ENCODE data around the gene ADAMTS1.

The ADAMTS1 gene

GRCh38 chr21:26794597-26795411 is 50.4 kb downstream of the ADAMTS1 start:
- peak in 1 of 2 donors; percentile 63 for DNase-seq (ENCODE audit: low read depth in 2 of 2)
- TF ChIP-seq CTCF (IDR thresholded peaks at IDR 0.05; ENCODE audit: low read depth, low read length): no peak
- no peak overlapping the region for H3K4me3 ChIP-seq (replicated peaks in 1 of 2; ENCODE audit: low read depth in 2 of 2, low read length in 2 of 2)

GRCh38 chr21:26790296-26790695 is 54.9 kb downstream of the ADAMTS1 start:
- H3K4me3 ChIP-seq (replicated peaks in 1 of 2; ENCODE audit: low read depth in 2 of 2, low read length in 2 of 2): no peak overlapping the region
- DNase-seq (ENCODE audit: low read depth in 2 of 2): no peak
- no peak for TF ChIP-seq CTCF (IDR thresholded peaks at IDR 0.05; ENCODE audit: low read depth, low read length)

GRCh38 chr21:26788790-26789189 is 56.4 kb downstream of the ADAMTS1 start:
- H3K4me3 ChIP-seq (replicated peaks in 1 of 2; ENCODE audit: low read depth in 2 of 2, low read length in 2 of 2): no peak overlapping the region
- DNase-seq (ENCODE audit: low read depth in 2 of 2): peak in 1 of 2 donors; percentile 77
- TF ChIP-seq CTCF (IDR thresholded peaks at IDR 0.05; ENCODE audit: low read depth, low read length): no peak
